Measurements from ENCODE around the gene BEST3.
"Not testable (repeated sequence)": the region's sequence is repeated elsewhere in the genome, so short reads cannot be mapped to it uniquely, and the experiment has no call there.

Gene BEST3

DNA sequence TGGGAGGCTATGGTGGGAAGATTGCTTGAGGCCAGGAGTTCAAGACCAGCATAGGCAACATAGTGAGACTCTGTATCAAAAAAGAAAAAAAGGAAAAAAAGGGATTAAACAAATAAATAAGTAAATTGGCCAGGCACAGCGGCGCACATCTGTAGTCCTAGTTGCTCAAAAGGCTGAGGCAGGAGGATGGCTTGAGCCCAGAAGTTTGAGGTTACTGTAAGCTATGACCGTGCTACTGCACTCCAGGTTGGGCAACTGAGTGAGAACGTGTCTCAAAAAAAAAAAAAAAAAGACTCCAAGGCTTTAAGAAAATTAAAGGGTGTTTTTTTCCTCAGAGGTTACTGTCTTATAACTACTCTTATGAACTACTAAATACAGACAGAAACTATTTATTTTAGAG, 11.7 kb downstream of the BEST3 start:
- DNase-seq = no peak

DNA sequence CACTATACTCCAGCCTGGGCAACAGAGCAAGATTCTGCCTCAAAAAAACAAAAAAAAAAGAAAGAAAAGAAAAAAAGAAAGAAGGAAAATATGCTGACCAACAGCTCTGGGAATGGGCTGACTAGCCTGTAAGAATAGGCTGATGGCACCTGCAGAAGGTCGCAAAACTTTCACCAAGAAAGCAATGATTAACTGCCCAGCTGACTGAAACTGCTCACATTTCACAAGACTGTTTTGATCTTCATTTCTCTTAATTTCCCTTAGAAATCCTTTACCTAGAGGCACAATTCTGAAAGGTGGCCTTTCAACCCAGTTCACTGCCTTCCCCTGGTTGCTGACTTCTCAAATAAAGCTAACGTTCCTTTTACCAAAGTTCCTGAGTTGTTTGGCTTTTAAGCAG, 12.4 kb downstream of the BEST3 start:
- DNase-seq = no peak

DNA sequence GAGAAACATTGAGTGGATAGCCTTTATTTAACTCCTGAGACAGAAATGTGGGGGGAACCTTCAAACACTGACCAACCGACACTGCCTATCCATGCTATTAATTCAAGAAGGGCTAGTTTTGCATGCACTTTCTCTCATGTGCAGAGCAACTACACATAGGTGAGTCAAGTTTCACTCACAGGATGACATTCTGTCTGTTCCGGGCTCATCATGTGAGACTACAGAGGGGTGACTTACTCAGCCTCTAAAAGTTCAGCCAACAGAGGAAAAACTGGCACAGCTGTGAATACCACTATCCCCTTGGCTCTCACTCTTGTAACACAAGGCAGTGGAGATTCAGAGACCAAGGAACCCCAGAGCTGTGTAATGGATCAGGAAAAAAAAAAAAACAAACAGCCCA, 13.3 kb downstream of the BEST3 start:
- DNase-seq = no peak

DNA sequence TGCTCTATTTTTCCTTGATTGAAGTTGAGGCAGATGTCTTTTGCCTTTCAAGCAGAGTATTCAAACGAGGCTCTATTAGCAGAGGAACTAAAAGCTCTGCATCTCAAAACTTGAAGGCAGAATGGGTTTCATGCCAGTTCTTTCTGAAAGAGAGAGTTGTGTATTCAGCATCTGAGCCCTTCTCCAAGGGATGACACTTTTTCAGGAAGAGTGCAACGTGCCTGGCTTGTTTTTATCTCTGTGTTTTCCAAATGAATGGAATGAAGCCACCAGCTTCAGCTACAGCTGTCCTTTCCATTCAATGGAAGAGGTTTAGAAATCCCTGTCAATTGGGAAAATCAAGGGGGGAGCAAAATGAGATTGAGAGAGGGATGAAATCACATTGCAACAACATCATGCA, 14.6 kb downstream of the BEST3 start:
- no peak for DNase-seq

DNA sequence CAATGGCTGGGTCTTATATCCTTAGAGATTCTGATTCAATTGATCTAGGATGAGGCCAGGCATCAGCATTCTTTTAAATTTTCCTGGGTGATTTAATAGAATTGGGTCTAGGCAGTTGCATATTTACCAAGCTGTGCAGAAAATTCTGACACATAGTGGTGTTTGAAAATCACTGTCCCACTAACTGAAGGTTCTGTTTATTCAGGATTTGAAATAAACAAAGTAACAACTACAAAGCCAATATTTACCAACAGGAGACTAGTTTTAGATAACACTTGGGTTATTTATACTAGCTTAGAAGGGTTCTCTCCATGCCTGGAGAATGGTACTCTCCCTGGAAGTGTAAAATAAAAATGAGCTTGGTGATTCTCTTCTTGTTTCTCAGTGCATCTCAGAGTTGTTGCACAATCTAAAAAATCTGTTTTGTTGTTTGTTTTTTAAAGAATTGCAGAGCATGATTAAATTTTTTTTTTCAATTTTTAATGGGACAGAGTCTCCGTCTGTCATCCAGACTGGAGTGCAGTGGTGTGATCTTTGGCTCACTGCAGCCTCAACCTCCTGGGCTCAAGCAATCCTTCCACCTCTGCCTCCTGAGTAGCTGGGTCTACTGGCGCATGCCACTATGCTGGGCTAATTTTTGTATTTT, 16.9 kb downstream of the BEST3 start:
- no peak for DNase-seq

DNA sequence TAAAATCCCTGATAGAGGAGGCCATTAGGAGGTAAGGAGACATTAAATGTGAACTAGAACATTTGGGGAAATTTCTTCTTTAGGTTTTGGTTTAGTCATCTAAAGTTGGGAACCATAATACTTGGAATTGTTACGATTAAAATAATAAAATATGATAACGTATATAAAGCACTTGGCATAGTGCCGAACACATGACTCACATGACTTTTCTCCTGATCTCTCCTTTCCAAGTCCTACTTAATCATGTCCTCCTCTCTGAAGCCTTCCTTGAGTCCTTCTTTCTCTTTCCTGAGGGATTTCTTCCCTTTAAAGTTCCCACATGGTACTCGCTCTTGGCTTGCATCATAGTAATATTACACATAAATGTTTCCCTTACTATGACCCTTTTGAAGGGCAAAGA, 20.0 kb downstream of the BEST3 start:
- no peak for DNase-seq

DNA sequence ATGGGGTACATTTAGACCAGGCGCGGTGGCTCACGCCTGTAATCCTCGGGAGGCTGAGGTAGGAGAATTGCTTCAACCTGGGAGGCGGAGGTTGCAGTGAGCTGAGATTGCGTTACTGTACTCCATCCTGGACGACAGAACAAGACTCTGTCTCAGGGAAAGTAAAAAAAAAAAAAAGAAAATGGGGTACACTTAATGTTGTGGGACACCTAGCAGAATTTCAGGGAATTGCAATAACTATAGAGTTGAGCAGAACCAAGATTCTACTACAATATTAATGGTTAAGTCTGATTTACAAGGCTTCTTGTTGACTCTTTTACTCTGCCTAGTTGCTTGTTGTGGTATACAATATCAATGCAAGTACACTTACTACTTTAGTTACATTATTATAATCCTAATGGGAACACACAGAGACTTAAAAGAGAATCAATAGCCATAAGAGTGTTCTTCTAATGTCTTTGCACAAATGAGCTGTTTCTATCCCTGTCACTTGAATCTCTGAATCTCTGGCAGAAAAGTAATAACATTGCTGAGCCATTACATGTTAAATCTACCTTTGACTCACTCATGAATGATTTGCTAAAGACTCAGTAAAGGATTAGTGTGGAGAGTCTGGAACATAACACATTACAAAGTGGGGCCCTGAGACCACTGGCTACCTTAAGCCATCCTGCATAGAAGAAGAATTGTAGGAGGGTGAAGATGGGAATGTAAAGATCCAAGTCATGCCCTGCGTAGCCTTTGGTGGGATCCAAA, 22.7 kb downstream of the BEST3 start:
- DNase-seq = no peak

DNA sequence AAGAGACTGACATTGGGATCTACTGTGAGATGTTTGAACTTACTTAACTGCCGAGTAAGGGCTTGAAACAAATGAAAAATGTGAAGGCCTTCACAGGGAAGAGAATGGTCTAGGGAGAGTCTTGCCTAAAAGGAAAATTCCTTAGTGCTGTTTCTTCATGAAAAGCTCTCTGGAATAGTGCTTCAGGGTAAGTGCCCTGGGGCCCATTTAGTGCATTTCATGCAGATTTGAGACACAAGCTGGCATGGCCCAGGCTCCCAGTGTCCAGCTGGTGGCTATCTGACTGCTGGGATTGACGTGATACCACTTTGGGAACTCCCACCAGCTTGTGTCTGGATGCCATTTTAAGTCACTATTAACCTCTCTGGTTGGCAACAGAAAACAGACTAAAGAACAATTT, 26.9 kb downstream of the BEST3 start:
- no peak for DNase-seq

DNA sequence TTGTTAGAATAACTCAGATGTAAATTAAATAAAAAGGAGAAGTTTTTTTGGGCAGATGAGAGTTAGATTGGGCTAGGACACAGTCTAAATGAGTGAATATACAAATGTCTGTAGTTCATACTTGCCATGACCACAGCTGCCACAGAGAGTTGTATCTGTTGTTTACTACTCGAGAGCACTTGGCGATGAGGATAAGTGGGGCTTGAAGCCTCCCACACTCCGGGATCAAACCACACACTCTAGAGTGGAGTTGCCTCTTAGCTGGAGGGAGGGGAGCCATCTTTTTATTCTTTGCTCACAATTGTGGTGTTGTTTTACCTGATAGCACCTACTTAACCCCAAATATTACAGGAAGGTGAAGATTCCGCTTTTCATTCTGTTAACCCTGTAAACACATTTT, 27.5 kb downstream of the BEST3 start:
- DNase-seq = no peak

DNA sequence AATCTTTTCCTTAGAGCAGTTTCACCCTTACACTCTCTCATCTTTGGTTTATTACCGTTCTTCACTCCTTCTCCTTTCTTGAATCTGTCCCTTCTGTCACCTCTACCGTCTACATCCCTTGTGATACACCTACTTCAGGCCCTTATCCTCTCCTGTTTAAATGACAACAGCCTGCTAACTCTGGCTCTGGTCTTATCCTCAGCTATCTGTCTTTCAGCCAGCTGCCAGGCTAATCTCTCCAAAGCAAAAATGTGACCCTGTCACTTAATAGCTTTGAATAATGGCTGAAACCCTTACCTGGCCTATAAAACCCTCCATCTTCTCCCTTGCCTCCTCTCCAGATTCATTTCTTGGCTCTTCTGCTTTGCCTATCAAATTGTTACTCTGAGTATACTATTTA, 32.3 kb downstream of the BEST3 start:
- no peak for DNase-seq

DNA sequence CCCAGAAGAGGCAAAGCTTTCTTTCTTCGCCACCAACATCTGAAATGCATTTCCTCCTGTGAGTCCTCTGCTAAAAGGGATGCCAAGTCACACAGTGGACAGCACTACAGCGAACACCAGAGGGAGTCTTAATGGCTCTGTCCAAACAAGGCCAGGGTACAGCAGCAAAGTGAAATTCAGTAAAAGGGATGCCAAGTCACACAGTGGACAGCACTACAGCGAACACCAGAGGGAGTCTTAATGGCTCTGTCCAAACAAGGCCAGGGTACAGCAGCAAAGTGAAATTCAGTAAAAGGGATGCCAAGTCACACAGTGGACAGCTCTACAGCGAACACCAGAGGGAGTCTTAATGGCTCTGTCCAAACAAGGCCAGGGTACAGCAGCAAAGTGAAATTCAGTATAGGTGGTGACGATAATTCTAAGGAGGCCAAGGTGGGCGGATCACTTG, 34.1 kb downstream of the BEST3 start:
- not testable (repeated sequence) for DNase-seq

DNA sequence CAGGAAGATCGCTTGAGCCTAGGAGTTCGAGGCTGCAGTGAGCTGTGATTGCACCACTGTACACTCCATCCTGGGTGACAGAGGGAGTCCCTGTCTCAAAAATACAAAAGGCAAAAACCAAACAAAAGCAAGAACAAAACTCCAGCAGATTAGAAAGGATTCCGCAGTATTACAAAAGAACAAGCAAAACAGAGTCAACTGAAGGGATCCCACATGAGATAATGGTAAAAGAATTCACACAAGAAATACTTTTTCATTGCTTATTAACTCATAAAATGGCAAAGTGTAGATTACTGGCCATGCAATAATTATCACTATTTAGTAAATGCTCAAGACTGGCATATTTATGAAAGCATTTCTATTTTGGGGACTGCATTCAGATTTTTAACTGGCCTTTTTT, 35.4 kb downstream of the BEST3 start:
- DNase-seq = no peak

DNA sequence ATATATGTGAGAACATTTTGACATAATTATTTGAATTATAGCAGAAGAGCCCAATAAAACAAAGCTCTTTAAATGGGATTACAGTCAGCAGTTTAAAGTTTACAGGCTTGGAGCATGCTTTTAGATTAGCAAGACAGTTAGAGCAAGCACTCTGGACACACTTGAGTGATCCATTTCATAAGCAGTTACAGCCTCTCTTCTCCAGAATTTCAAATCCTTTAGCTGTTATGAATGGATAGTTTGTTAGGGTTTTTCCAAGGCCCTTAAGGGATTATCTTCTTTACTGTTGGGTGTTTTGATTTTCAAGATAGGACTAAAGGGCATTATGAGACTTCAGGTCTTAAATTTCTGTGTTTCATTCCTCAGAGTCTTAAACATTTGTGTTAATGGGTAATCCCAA, 36.3 kb downstream of the BEST3 start:
- DNase-seq = no peak

DNA sequence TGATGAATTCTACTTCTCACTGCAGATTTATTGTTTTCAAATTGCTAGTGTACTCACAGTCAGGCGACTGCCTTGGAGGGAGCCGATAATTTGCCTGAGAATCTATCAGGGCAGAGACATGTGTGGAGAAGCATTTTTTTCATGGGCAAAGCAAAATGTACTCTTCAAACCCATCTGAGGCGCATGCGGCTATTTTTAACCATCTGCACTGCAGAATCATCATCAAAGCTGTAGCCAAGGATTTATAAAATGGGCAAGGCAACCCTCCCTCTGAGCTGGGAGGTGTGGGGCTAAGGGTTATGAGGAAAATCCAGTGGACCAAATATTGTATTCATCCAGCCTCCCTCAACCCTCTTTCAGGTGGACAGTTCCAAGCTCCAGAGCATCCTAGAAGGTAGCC, 37.7 kb downstream of the BEST3 start:
- DNase-seq = no peak

DNA sequence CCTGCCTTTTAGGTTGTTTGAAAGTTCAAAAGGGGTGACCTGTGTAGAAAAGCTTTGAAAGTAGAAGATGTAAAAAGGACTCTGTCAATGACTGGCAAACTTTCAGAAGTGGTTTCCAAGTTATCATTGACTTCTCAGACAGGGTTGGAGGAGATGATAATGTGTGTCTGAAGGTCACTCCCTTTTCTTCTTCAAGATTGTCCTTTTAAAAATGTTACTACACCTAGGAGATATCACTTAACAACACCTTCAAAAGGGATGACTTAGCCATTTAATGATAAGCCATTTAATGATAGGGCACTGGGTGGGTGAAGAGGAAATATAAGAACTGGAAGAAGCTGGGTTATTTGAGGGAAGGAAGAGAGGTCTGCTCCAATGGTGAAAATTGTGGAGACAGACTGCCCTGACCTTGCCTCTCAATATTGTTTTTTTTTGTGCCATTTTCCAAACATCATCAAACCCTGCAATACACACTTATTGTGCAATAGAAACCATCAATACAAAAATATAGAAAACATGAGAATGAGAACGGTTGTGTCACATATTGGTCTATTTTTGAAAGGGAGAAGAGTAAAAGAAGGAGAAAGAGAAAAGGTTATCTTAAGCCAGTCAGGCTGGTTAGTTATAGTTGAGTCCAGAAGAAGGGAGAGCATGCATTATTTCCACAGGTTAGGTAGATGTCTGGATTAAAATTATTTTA, 38.8 kb downstream of the BEST3 start:
- no peak for DNase-seq

DNA sequence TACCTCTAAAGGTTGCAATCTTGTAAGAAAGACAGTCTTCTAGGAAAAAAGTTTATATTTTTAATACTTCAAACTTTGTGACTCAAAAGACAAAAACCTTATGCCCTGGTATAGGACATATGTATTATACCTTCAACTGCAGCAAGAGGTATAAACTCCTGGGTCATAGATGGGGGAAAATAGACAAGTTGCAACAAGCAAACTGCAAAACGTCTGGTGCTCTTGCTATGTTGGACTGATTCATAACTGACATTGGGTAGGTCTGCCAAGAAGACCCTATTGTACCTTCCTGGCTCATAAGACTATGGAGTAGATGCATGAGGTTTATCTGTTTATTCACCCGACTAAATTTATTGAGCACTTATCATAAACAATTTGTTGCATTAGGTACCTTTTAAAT, 40.9 kb downstream of the BEST3 start:
- DNase-seq = no peak

DNA sequence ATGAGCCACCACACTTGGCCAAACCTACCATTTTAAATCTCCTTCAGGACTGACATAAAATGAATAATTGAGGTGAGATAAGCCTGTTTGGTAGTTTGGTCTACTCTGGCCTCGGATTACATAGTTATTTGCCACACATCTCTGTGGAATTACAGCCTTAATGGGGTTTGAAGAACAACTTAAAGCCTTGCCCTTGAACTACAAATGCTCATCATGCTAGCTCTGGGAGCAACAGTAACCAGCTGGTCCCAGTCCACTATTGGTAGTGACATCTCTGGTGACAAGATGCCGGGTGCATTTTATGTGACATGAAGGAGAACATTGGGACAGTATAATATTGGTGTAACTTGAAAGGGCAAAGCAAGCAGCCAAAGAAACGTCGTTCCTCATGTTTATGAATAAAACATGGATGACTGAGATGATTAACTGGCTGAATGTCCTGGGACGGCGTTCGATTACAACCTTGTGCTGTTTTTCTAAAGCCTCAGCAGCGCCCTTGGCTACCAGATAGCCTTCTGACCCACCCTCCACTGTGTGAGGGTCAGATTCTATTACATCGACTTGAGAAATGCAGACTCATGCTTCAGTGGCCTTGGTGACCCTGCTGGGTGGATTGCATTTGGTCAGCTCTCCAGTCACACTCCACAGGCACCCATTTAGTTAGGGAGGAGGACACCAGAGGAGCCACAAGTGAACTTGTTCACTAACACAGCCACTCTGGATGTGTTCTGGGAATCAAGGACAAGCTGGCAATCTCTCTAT, 41.5 kb downstream of the BEST3 start:
- DNase-seq = no peak

DNA sequence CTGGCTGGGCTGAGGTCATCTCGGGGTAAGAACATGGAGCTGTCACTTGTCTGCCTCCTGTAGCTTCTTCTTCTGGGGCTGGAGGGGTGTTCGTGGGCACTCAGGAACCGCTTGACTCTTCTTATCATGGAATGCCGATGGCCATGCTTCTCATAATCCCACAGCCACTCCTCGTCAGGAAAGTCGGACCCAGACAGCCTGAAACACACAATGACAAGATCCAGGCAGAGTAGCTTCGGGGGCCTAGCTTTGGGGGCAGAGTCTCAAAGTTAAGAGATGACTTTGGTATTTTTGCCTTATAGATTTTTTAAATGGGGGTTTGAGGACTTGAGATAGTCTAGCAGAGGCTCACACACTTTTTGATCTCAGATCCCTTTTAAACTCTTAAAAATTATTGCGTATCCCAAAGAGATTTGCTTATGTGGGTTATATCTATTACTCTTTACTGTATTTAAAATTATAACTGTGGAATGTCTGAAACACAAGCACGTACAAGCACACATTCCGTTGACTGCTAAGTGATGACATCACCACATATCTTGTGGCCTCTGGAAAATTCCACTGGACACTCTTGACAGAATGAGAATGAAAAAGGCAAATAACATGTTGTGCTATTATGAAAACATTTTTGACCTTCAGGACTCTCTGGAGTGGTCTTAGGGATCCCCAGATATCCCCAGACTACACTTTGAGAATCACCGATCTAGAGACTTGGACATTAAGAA, 43.3 kb downstream of the BEST3 start:
- no peak for DNase-seq

DNA sequence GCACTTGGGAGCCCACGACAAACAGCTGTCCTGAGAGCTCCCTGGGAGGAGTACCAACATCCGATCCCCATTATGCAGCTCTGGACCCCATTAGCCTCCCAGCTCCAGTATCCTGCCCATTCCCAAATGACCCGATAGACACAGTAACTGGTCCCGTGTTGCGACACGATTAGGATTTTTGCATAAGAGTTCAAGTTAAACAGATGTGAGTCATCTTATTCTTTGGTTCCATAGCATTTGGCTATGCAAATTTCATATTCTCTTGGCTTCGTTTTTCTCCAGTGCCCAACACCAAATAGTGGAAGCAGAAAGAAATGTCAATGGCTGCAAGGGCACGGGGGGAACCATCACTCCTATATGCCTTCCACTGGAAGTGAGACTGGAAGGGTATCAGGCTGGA, 45.4 kb downstream of the BEST3 start:
- no peak for DNase-seq

DNA sequence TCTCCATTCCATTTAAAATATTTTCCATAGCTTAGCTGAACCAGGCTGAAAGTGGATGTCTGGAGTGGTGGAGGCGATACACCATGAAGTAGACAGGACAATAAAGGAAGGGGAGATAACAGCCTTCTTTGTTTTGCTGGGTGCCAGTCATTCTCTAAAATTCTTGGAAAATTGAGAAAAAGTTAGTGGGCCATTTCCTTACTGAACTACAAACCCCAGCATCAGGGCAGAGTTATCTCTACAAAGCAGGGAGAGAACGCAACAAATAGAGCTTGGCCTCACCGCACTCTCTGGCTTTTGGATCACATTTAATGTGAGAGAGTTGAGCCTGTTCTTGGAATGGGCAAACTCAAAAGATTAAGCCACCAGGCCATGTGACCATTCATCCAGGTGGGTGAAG, 47.2 kb downstream of the BEST3 start:
- no peak for DNase-seq

DNA sequence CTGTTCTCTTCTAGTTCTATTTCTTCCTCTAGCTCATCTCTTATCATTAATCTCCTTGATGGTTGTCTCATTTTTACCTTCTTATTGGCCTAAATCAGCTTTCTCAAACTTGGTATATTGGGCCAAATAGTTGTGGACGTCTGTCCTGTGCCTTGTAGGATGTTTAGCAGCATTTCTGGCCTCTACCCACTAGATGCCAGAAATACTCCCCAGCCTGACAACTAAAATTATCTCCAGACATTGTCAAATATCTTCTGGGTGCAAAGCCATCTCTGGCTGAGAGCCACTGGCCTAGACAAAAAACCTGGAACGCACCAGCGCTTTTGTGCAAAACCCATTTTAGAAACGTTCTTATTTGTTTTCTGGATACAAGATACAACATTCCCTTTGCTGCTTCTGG, 49.6 kb downstream of the BEST3 start:
- no peak for DNase-seq

DNA sequence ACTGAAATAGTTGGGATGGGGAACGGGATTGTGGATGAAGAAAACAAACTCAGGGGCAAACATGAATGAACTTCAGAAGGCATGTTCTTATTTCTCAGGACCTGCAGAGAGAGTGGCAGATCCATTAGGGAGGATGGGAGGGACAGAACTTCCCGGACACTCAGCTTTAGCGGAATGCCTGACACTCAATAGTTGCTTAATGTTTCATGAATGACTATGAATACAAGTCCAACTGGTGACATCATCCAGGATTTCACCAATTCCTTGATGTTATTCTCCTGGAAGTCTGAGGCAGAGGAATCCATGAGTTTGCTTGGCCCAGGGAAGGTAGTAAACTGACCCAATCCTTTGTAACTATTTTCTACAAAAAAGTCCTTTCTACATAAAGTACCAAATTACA, 50.6 kb downstream of the BEST3 start:
- DNase-seq = no peak

DNA sequence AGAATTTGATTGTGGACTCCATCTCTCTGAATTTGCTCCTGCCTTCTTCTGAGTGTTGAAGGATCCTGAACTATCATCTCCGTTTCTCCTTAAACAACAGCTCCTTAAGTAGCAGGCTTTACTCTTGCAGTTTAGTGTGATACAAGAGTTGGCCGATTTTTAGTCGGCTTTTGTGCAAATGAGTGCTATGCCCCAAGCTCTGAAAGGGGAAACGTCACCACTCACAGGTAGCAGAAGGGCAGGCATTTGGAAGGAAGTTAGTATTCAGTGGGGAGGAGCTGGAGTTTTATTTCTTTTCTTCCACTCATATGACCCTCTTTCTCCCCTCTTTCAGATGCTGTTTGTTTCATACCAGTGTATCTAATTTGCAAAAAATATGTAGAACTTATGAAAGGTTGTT, 51.9 kb downstream of the BEST3 start:
- no peak for DNase-seq
